HepG2 (cell line): ENCODE data around the gene RASL12. TPM values are rescaled to one million over a fixed set of nuclear protein-coding genes. Genes with fewer than 3 reads are reported as not detected.

ENCODE experiments used
- AHDC1 ChIP-seq: sonication (generic); formaldehyde crosslinking; IDR thresholded peaks from 2 replicates; pipeline ENCODE4 v1.5.1; 2020; ENCODE audit warnings: mild to moderate bottlenecking, missing genetic modification reagents, borderline replicate concordance
- ATF5 ChIP-seq: sonication (generic); formaldehyde crosslinking; IDR thresholded peaks from 2 replicates; pipeline ENCODE4 v1.4.0; 2020; ENCODE audit warnings: mild to moderate bottlenecking, low read depth, missing genetic modification reagents
- FOXP4 ChIP-seq: sonication (generic); formaldehyde crosslinking; IDR thresholded peaks from 2 replicates; pipeline ENCODE4 v1.4.0; 2020; ENCODE audit warnings: missing genetic modification reagents
- GABPA ChIP-seq, 2 experiments: IDR thresholded peaks; 2 replicates each; pipeline ENCODE4 v1.6.1; 2011 to 2016; ENCODE audit warnings: low read depth in 2 of 2, low read length in 1 of 2, missing biosample characterization in 1 of 2, missing genetic modification characterization in 1 of 2
- HHEX ChIP-seq: IDR thresholded peaks from 2 replicates; pipeline ENCODE4 v1.6.1; 2016; ENCODE audit warnings: control low read depth
- IRF2 ChIP-seq: IDR thresholded peaks from 2 replicates; pipeline ENCODE4 v1.6.1; 2018; ENCODE audit warnings: missing genetic modification reagents, missing compliant biosample characterization
- KDM3A ChIP-seq: IDR thresholded peaks from 2 replicates; pipeline ENCODE4 v1.6.1; 2018; ENCODE audit warnings: low read depth, missing compliant biosample characterization
- NFATC3 ChIP-seq: sonication (generic); formaldehyde crosslinking; IDR thresholded peaks from 2 replicates; pipeline ENCODE4 v1.5.1; 2020; ENCODE audit warnings: mild to moderate bottlenecking, missing genetic modification reagents
- NFYC ChIP-seq: IDR thresholded peaks from 2 replicates; pipeline ENCODE4 v1.6.1; 2016; ENCODE audit warnings: missing genetic modification reagents, missing compliant biosample characterization
- NPAS2 ChIP-seq: sonication (generic); formaldehyde crosslinking; IDR thresholded peaks from 2 replicates; pipeline ENCODE4 v1.8.0; 2022; ENCODE audit warnings: mild to moderate bottlenecking, missing genetic modification reagents, borderline replicate concordance
- PAWR ChIP-seq: sonication (generic); formaldehyde crosslinking; IDR thresholded peaks from 2 replicates; pipeline ENCODE4 v1.4.0; 2020; ENCODE audit warnings: missing genetic modification reagents, mild to moderate bottlenecking, borderline replicate concordance
- TEAD3 ChIP-seq: optimal IDR thresholded peaks from 2 replicates; pipeline ENCODE3; 2016; ENCODE audit warnings: borderline replicate concordance
- TOE1 ChIP-seq: sonication (generic); formaldehyde crosslinking; IDR thresholded peaks from 2 replicates; pipeline ENCODE4 v1.4.0; 2020; ENCODE audit warnings: mild to moderate bottlenecking, missing genetic modification reagents
- ZNF337 ChIP-seq: sonication (generic); formaldehyde crosslinking; IDR thresholded peaks from 2 replicates; pipeline ENCODE4 v1.5.1; 2020; ENCODE audit warnings: missing genetic modification reagents, low read depth, mild to moderate bottlenecking, borderline replicate concordance
- ZNF512B ChIP-seq: sonication (generic); formaldehyde crosslinking; IDR thresholded peaks from 2 replicates; pipeline ENCODE4 v1.5.1; 2020; ENCODE audit warnings: missing genetic modification reagents, mild to moderate bottlenecking, borderline replicate concordance
- ZNF547 ChIP-seq: sonication (generic); formaldehyde crosslinking; IDR thresholded peaks from 2 replicates; pipeline ENCODE4 v1.5.1; 2020; ENCODE audit warnings: mild to moderate bottlenecking, missing genetic modification reagents
- ZNF580 ChIP-seq: IDR thresholded peaks from 2 replicates; pipeline ENCODE4 v1.6.1; 2016; ENCODE audit warnings: low read depth, borderline replicate concordance
- ZNF589 ChIP-seq: sonication (generic); formaldehyde crosslinking; conservative IDR thresholded peaks from 2 replicates; pipeline ENCODE4 v1.8.0; 2022; ENCODE audit warnings: mild to moderate bottlenecking, moderate library complexity, missing genetic modification reagents
- polyA plus RNA-seq, 8 experiments: library from polyadenylated mRNA; depleted of rRNA in 3 of 8; stranded (reverse) in 7 of 8; unstranded in 1 of 8; fragments of >200 nt; fragmentation: Illumina TruSeq in 4 of 8; extraction: Trizol in 4 of 8; gene quantifications; 2 replicates each; pipeline versions ENCODE4 v1.2.1 to v1.2.3, GENCODE V29; 2011 to 2016; ENCODE audit warnings: low read depth in 4 of 8, missing spikeins in 1 of 8, mixed read lengths in 1 of 8; ENCODE audit not compliant: insufficient read depth in 1 of 8
- total RNA-seq, 5 experiments: library from RNA; depleted of rRNA; stranded (reverse); fragments of >200 nt; fragmentation: Illumina TruSeq; extraction: Trizol; gene quantifications; 2 replicates each; pipeline ENCODE4 v1.2.3, GENCODE V29; 2016; ENCODE audit warnings: low read depth in 1 of 5

Gene RASL12
- total and polyA plus RNA-seq, 2 of the 13 experiments (the other 11 are each of a cell fraction or from before 2014, with no cell fraction given), result 0.16 to 0.55 TPM

GRCh38 chr15:65056868-65057548, 10.8 kb downstream of the RASL12 start (continued):
- TF ChIP-seq AHDC1 (CRISPR knock-in tag), result 0 out of 2 replicates have a peak, but pooled peaks have one; percentile 49
- TF ChIP-seq NFATC3, result no peak
- TF ChIP-seq ZNF512B, result no peak
- TF ChIP-seq ATF5, result no peak
- no peak for TF ChIP-seq GABPA (IDR thresholded peaks at IDR 0.05; ENCODE audit: low read depth, low read length)
- no peak for TF ChIP-seq GABPA (CRISPR knock-in tag; IDR thresholded peaks at IDR 0.05; ENCODE audit: low read depth)
- no peak for TF ChIP-seq NPAS2 (CRISPR knock-in tag)
- TF ChIP-seq NFYC (CRISPR knock-in tag), result peak; percentile 74
- no peak for TF ChIP-seq TOE1 (CRISPR knock-in tag)
- TF ChIP-seq TEAD3, result peak; percentile 96
- no peak for TF ChIP-seq PAWR
- no peak for TF ChIP-seq ZNF337 (CRISPR knock-in tag)
- TF ChIP-seq ZNF580, result peak; percentile 66; the same call in 1 of the 2 replicates
- 0 out of 2 replicates have a peak, but pooled peaks have one; percentile 34 for TF ChIP-seq FOXP4 (CRISPR knock-in tag)
- TF ChIP-seq ZNF589, result no peak
- TF ChIP-seq KDM3A, result no peak; the same call in 1 of the 2 replicates
- TF ChIP-seq ZNF547 (CRISPR knock-in tag), result no peak
- peak; percentile 27; the same call in 1 of the 2 replicates for TF ChIP-seq HHEX
- TF ChIP-seq IRF2, result peak; percentile 87
